GM15510 (cell line): ENCODE results near the gene TCF12.

Experiments used
- POLR2A ChIP-seq: IDR thresholded peaks from 3 replicates; pipeline ENCODE4 v1.6.1; 2011; ENCODE audit warnings: borderline replicate concordance; ENCODE audit not compliant: insufficient read length; ENCODE audit errors: extremely low read depth

The TCF12 gene

DNA sequence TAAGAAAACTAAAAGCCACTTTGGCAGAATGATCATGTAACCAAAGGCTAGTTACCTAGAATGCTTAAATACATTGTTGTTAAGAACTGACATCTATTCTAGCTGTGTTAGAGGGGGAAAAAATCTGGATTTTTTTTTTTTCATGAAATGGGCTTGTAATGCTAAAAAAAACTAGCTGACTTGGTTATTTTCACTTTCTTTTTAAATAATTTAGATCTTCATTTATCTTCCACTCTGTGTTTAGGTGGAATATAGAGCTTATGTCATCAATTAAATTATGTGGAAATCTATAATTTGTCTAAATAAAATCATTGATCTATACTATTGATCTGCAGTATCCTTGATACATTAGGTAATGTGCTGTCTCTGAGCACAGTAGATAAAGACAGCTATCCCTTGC, 217.4 kb downstream of the TCF12 start:
- no peak for TF ChIP-seq POLR2A

GRCh38 chr15:57138349-57138788, 219.9 kb downstream of the TCF12 start:
- TF ChIP-seq POLR2A = no peak

- no peak for TF ChIP-seq POLR2A
Measured at GRCh38 chr15:57143511-57144078, 225.2 kb downstream of the TCF12 start.

- TF ChIP-seq POLR2A = no peak
Measured at GRCh38 chr15:57144448-57144847, 226.0 kb downstream of the TCF12 start.

DNA sequence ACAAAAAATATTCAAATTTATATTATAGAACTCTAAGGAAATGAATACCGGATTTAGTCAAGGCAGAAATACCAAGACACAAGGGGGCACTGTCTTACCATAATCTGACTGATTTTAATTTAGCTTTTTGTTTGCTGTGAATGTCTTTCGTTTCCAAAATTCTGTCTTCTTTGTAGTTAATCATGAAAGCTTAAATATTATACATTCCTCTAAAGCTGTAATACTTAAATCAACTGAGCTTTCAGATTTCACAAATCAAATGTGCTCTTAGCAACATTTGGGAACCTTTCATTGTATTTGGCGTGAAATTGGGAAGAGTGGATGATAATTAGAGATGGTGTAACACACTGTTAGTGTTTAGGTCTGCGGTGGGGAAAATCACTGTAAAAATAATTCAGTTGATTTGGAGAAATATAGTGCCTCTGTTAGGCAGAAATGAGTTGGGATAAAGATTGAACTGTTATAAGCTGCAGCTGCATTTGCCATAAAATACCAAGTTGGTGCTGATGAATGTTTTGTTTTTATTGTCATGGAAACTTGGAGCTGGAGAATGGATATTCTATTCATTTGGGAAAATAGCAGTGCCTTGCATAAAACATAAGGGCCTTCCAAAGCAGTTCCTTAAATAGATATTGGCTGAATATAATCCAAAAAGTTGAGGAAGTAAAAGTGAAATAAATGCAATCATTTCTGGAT, 228.2 kb downstream of the TCF12 start:
- TF ChIP-seq POLR2A = no peak

DNA sequence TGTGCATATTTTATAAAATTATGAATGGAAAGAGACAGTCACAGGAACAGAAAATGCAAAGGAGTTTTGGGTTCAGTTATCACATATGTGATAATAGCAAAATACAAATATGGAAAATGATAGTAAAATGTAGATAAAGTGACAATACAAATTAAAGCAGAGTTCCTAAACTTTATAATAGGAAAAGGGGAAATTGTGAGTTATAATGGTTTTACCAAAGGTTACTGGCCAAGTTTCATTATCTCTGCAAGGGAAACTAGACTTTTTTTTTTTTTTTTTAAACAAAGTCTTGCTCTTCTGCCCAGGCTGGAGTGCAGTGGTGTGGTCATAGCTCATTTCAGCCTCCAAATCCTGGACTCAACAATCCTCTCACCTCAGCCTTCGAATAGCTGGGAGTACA, 229.2 kb downstream of the TCF12 start:
- no peak for TF ChIP-seq POLR2A

DNA sequence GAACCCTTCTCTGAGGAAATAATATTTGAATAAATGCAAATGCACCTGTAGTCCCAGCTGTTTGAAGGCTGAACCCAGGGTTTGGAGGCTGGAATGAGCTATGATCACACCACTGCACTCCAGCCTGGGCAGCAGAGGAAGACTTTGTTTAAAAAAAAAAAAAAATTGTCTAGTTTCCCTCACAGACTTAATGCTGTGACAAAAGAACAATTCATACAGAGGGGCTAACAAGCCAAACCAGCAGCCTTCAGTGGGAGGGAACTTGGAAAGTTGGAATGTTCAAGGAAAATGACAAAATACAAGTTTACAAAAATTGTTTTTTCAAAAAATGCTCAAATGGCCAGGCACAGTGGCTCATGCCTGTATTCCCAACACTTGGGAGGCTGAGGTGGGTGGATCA, 229.8 kb downstream of the TCF12 start:
- TF ChIP-seq POLR2A = no peak

DNA sequence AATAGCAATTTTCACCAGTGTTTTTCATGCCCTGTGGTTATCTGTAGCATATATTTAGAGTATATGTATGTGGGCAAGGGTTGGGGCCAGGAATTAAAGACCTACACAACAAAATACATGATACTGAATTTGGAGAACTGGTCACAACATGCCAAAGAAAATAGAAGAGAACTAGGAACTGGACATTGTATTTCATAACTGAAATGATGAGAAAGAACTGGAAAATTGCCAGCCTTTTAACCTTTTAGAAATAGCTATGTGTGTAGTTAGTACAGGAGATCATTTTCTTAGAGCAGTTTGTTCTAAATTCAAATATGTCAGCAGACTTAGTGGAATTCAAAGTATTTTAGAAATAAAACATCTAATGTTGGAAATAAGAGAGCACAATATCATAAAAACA, 230.8 kb downstream of the TCF12 start:
- no peak for TF ChIP-seq POLR2A

DNA sequence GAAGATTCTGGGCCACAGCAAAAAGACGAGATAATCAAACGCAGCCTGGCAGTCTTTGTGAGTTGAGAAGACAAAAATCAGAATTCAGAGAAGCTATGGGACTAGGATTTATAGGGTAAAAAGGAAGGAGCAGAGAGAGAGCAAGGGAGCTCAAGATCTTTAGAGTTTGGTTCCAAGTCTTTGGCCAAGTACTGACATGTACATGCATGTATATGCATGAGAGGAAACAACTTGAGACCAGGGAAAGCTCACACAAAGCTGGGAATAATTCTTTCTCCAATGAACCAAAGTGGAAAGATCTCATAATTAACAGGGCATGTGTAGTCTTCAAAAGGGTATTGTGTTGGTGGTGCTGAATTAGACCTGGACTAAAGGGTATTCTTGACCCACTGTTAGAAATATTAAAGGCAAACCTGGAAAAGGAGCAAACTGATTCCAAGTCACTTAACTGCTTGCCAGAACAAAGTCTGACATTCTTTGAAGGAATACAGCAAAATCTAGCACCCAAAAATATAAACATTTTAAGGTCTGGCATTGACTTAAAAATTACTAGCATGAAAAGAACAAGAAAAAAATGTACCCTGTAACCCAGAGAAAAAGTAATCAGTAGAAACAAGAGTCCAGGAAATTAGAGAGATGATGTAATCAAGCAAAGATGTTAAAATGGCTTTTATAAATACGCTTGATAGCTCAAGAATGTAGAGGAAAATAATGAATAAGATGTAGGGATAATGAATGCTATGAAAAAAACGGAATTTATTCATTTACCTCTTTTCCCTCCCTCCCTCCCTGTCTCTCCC, 231.8 kb downstream of the TCF12 start:
- TF ChIP-seq POLR2A = no peak

DNA sequence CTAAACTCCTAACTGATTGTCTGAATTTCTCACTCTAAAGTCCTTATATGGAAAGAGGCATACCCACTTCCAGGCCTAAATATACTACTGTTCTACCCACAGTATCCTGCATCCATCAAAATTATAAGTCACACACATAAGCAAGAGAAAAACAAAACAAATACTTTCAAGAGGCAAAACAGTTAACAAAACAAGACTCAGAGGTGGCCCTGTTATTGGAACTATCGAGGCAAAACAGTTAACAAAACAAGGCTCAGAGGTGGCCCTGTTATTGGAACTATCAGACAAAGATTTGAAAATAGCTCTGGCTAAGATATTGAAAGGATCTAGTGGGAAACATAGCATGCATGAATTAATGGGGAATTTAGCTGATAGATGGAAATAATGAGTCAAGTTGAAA, 233.7 kb downstream of the TCF12 start:
- TF ChIP-seq POLR2A = no peak

- no peak for TF ChIP-seq POLR2A
Measured at GRCh38 chr15:57152666-57153539, 234.5 kb downstream of the TCF12 start.

DNA sequence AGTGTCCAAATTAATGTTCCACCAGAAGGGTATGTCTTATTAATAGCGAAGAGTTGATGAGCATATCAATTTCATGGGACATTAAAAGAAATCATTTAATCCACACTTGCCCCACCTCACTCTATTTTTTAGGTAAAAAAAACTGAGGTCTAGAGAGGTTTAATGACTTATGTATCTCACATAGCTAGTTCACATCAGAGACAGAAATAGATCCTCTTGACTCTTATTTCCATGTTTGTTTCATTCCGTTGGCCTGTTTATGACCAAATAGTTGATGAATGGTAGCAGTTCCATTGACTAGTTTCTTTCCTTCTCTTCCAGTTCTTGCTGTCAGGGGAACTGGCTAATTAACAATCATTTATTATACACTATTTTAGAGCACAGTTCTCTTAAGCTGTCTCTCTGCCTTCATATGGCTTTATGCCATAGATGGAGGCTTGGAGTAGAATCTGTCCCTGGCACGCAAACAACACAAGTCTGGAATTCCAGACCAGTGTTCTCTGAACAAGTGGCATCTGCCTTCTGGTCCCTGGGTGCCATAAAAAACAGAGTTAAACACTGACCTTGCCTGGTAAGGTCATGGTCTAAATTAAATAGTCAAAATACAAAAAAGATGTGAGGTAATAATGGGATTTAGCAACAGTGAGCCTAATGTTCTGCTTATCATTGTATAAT, 237.9 kb downstream of the TCF12 start:
- no peak for TF ChIP-seq POLR2A

DNA sequence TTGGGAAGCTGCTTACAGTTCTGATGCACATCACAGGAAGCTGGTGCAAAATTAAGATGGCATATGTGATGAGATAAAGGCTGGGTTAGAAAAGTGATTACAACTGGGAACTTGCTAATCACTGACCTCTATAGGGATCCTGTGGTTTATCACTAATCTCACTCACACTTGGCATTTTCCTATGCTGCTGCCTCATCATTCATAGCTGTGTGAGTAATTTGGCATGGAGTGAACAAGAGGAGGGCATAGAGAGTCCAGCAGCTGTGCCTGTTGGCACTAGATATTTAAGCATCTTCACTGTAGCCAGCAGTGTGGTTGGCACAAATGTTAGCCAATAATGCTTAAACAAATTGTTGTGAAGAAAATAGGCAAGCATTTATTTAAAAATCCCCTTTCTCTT, 240.1 kb downstream of the TCF12 start:
- TF ChIP-seq POLR2A = no peak

- no peak for TF ChIP-seq POLR2A
Measured at GRCh38 chr15:57158997-57159668, 240.7 kb downstream of the TCF12 start.
